CD4-positive, alpha-beta T cell (primary cell): ENCODE measurements around the gene FAM120A. TPM values are rescaled to one million over a fixed set of nuclear protein-coding genes. Genes with fewer than 3 reads are reported as not detected.

Experiments used
- ATAC-seq: fragments of 200-7000 bp; cut with Tn5 transposase; one replicate; pipeline ENCODE4 v1.10.0; 2022; ENCODE audit warnings: mild to moderate bottlenecking; ENCODE audit not compliant: poor library complexity
- CTCF ChIA-PET: fragments of 350-600 bp; sonication (Branson Sonifier 250); formaldehyde crosslinking; loops from one replicate; lab custom pipeline; 2021; ENCODE audit warnings: antibody characterized with exemption, inconsistent platforms; lab: Charles Lee
- POLR2A ChIA-PET: fragments of 350-600 bp; sonication (Branson Sonifier 250); formaldehyde crosslinking; loops from one replicate; lab custom pipeline; 2021; ENCODE audit warnings: antibody characterized with exemption, inconsistent platforms; lab: Charles Lee
- DNase-seq, 14 experiments: peaks; one replicate each; pipeline ENCODE4 v3.0.0-alpha.2; 2013 to 2020; ENCODE audit warnings: mixed read lengths in 2 of 14
- H3K27ac ChIP-seq, 2 donors: one replicate each; pipeline versions ENCODE4 v1.5.1 to v1.7.0; 2013; ENCODE audit warnings: low read length in 2 of 2, low read depth in 1 of 2, mild to moderate bottlenecking in 1 of 2
- H3K27me3 ChIP-seq, 2 experiments: 1 replicate in 1 of 2; 2 replicates in 1 of 2; pipeline versions ENCODE4 v1.6.1 to v1.7.0; 2013; ENCODE audit warnings: low read length in 2 of 2, control low read depth in 1 of 2, mild to moderate bottlenecking in 1 of 2, moderate library complexity in 1 of 2; ENCODE audit not compliant: insufficient read depth in 2 of 2, control insufficient read depth in 1 of 2
- H3K36me3 ChIP-seq: one replicate; pipeline ENCODE4 v1.6.1; 2013; ENCODE audit warnings: low read length, control low read depth; ENCODE audit not compliant: insufficient read depth
- H3K4me1 ChIP-seq: one replicate; pipeline ENCODE4 v1.6.1; 2013; ENCODE audit warnings: low read length, control low read depth; ENCODE audit not compliant: insufficient read depth
- H3K4me3 ChIP-seq: one replicate; pipeline ENCODE4 v1.5.1; 2013; ENCODE audit warnings: mild to moderate bottlenecking, low read length, moderate library complexity
- H3K9me3 ChIP-seq, 2 experiments: 1 replicate in 1 of 2; 2 replicates in 1 of 2; pipeline versions ENCODE4 v1.6.1 to v1.7.0; 2013; ENCODE audit warnings: low read length in 2 of 2, mild to moderate bottlenecking in 2 of 2, control low read depth in 1 of 2, moderate library complexity in 1 of 2; ENCODE audit not compliant: control insufficient read depth in 1 of 2, insufficient read depth in 1 of 2
- H3K27ac Mint-ChIP-seq: one replicate; pipeline ENCODE4 v1.8.0; 2020; ENCODE audit warnings: mixed read lengths
- H3K27me3 Mint-ChIP-seq: one replicate; pipeline ENCODE4 v1.8.0; 2021; ENCODE audit warnings: mixed read lengths
- H3K36me3 Mint-ChIP-seq: one replicate; pipeline ENCODE4 v1.8.0; 2021; ENCODE audit warnings: low read depth, mixed read lengths
- H3K4me1 Mint-ChIP-seq: one replicate; pipeline ENCODE4 v1.8.0; 2021; ENCODE audit warnings: low read depth, mixed read lengths
- H3K4me3 Mint-ChIP-seq: one replicate; pipeline ENCODE4 v1.8.0; 2020; ENCODE audit warnings: mild to moderate bottlenecking, mixed read lengths
- H3K9me3 Mint-ChIP-seq: one replicate; pipeline ENCODE4 v1.8.0; 2020; ENCODE audit warnings: mixed read lengths
- CTCF ChIP-seq: fragments of 200-600 bp; IDR thresholded peaks from one replicate; pipeline ENCODE4 v1.8.0; 2022; ENCODE audit warnings: antibody characterized with exemption, mild to moderate bottlenecking
- intact Hi-C, 2 experiments: fragments of 100-400 bp; cut with DNase I in 1 of 2; cut with micrococcal nuclease in 1 of 2; formaldehyde crosslinking; loops; one replicate each; pipeline versions ENCODE4 v1.15.1 to v1.9.0; 2023 to 2025; cut with DNase I, micrococcal nuclease
- total RNA-seq, 174 experiments: library from RNA in 2 of 174; stranded (reverse) in 2 of 174; gene quantifications; one replicate each; pipeline ENCODE4 v1.2.3 and lab custom pipeline; 2021 to 2026

FAM120A gene
- total RNA-seq, 2 experiments from 2014 or later, result 46.5 to 51.7 TPM

- no peak for TF ChIP-seq CTCF
- H3K4me1 Mint-ChIP-seq, result peaks cover 32% of the 10 kb centered on the region
- DNase-seq (no peak), ATAC-seq (no peak)
- H3K4me3 ChIP-seq, result no peak overlapping the region
- no peaks in the 10 kb centered on the region for H3K27me3 ChIP-seq
- ChIA-PET CTCF (no interaction called here), POLR2A (interaction anchor here (0.7 kb wide), 1 partner anchor 31 kb away, joined by 3 read pairs; no protein-coding TSS in a partner anchor)
- intact Hi-C loops, result no loop called here
- H3K4me3 Mint-ChIP-seq, result no peak overlapping the region
- H3K36me3 Mint-ChIP-seq, result peaks cover 86% of the 10 kb centered on the region
- H3K9me3 Mint-ChIP-seq, result no peaks in the 10 kb centered on the region
- no peak overlapping the region for H3K27ac ChIP-seq
- H3K36me3 ChIP-seq, result peaks cover 59% of the 10 kb centered on the region
- H3K4me1 ChIP-seq, result peaks cover 3% of the 10 kb centered on the region
- peak overlapping the region; percentile 15 for H3K27ac Mint-ChIP-seq
- H3K27me3 Mint-ChIP-seq, result no peaks in the 10 kb centered on the region
- H3K9me3 ChIP-seq, result no peaks in the 10 kb centered on the region
Observed at GRCh38 chr9:93522736-93523135, 71.3 kb downstream of the FAM120A start.

- DNase-seq (no peak), ATAC-seq (no peak)
- intact Hi-C loops, result no loop called here
- Mint-ChIP-seq H3K36me3 (peaks cover 86% of the 10 kb centered on the region), H3K27ac (peak overlapping the region; percentile 15), H3K27me3 (no peaks in the 10 kb centered on the region), H3K4me1 (peaks cover 24% of the 10 kb centered on the region), H3K9me3 (no peaks in the 10 kb centered on the region), H3K4me3 (no peak overlapping the region)
- no peaks in the 10 kb centered on the region for H3K9me3 ChIP-seq
- no peak overlapping the region for H3K27ac ChIP-seq
- peaks cover 60% of the 10 kb centered on the region for H3K36me3 ChIP-seq
- H3K4me1 ChIP-seq, result peaks cover 3% of the 10 kb centered on the region
- no peak overlapping the region for H3K4me3 ChIP-seq
- POLR2A ChIA-PET, result no interaction called here
- TF ChIP-seq CTCF, result no peak
- no peaks in the 10 kb centered on the region for H3K27me3 ChIP-seq
- CTCF ChIA-PET, result no interaction called here
Observed at GRCh38 chr9:93523518-93524144, 72.1 kb downstream of the FAM120A start.

- H3K4me1 Mint-ChIP-seq, result peaks cover 21% of the 10 kb centered on the region
- no peaks in the 10 kb centered on the region for H3K9me3 Mint-ChIP-seq
- H3K36me3 Mint-ChIP-seq, result peaks cover 88% of the 10 kb centered on the region
- Histone ChIP-seq H3K27ac (no peak overlapping the region), H3K36me3 (peaks cover 61% of the 10 kb centered on the region), H3K4me3 (no peak overlapping the region), H3K4me1 (peaks cover 2% of the 10 kb centered on the region), H3K27me3 (no peaks in the 10 kb centered on the region), H3K9me3 (no peaks in the 10 kb centered on the region)
- intact Hi-C loops, result no loop called here
- H3K27me3 Mint-ChIP-seq, result no peaks in the 10 kb centered on the region
- ChIA-PET POLR2A (no interaction called here), CTCF (interaction anchor here (0.7 kb wide), 1 partner anchor 1953 kb away, joined by 3 read pairs; no protein-coding TSS in a partner anchor)
- no peak overlapping the region for H3K27ac Mint-ChIP-seq
- TF ChIP-seq CTCF, result no peak
- ATAC-seq, result no peak
- no peak for DNase-seq
- no peak overlapping the region for H3K4me3 Mint-ChIP-seq
Observed at GRCh38 chr9:93525476-93525875, 74.0 kb downstream of the FAM120A start.
